HG03196 (cell line): ENCODE data around the gene HS2ST1.
"Not testable (repeated sequence)": the region's sequence is repeated elsewhere in the genome, so short reads cannot be mapped to it uniquely, and the experiment has no call there.

Source experiments
- ATAC-seq: cut with Tn5 transposase; IDR thresholded peaks from one replicate; pipeline ENCODE4 v1.9.1; 2021; ENCODE audit not compliant: unreplicated experiment

The HS2ST1 gene

GRCh38 chr1:87004857-87005256, 90.4 kb downstream of the HS2ST1 start:
- ATAC-seq: no peak

- ATAC-seq: no peak
Measured at GRCh38 chr1:87007323-87007722, 92.9 kb downstream of the HS2ST1 start.

DNA sequence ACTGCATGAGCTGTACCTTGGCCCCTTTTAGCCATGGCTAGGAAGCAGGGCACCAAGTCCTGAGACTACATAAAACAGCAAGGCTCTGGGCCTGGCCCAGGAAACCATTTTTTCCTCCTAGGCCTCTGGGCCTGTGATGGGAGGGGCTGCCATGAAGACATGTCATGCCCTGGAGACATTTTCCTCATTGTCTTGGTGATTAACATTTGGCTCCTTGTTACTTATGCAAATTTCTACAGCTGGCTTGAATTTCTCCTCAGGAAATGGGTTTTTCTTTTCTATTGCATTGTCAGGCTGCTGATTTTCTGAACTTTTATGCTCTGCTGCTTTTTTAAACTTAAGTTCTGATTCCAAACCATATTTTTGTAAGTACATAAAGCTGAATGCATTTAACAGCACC, 99.0 kb downstream of the HS2ST1 start:
- ATAC-seq: not testable (repeated sequence)

GRCh38 chr1:87017998-87018672, 103.7 kb downstream of the HS2ST1 start:
- no peak for ATAC-seq

DNA sequence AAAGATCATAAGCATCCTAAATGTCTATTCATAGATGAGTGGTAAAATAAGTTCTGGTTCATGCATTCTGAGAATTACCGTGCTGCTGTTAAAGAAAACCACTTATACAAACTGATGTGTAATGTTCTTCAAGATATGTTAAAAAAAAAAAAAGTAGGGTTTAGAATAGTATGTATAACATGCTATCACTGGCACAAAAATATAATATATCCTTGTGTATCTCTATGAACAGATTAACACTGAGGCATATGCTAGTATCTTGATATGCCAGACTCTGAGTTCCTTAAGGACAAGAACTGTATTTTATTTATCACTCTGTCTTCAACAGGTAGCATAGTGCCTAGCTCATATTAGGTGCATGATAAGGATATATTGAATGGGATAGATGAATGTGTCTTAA, 108.9 kb downstream of the HS2ST1 start:
- ATAC-seq: no peak

DNA sequence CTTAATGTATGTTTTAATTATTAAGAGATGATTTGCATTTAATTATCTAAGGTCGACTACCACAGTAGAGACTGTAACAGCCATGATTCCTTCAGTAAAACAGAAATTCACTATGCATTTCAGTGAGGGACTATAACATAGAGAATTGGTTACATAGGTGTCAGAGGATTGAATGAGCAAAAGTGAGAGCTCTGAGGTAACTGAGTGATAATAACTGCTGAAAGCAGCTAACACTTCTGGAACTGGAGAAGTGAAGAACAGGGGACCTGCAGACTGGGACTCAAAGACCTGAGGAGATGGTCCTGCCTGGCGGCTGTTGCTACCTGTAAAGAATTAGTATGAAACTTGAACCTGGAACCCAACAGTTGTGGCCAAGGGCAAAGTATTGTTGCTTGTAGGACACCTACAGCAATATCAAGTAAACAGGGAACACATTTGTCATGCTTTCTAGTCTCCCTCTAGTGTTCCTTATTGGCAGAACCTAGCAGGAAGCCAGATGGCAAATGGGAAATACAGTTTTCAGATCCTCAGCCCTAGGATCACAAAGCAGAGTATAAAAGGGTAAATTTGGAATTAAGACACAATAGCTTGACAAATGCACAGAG, 110.6 kb downstream of the HS2ST1 start:
- ATAC-seq: peak; percentile 72

DNA sequence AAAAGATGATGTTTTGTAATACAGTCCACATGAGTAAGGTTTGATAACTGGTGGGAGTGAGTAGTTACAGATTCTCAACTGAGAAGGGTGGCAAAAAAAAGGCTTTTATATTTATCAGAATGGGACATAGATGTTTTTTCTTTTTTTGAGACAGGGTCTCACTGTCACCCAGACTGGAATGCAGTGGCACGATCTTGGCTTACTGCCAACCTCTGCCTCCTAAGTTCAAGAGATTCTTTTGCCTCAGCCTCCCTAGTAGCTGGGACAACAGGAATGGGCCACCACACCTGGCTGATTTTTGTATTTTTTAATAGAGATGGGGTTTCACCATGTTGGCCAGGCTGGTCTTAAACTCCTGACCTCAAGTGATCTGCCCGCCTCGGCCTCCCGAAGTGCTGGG, 113.1 kb downstream of the HS2ST1 start:
- not testable (repeated sequence) for ATAC-seq

- no peak for ATAC-seq
Measured at GRCh38 chr1:87028576-87028975, 114.1 kb downstream of the HS2ST1 start.

DNA sequence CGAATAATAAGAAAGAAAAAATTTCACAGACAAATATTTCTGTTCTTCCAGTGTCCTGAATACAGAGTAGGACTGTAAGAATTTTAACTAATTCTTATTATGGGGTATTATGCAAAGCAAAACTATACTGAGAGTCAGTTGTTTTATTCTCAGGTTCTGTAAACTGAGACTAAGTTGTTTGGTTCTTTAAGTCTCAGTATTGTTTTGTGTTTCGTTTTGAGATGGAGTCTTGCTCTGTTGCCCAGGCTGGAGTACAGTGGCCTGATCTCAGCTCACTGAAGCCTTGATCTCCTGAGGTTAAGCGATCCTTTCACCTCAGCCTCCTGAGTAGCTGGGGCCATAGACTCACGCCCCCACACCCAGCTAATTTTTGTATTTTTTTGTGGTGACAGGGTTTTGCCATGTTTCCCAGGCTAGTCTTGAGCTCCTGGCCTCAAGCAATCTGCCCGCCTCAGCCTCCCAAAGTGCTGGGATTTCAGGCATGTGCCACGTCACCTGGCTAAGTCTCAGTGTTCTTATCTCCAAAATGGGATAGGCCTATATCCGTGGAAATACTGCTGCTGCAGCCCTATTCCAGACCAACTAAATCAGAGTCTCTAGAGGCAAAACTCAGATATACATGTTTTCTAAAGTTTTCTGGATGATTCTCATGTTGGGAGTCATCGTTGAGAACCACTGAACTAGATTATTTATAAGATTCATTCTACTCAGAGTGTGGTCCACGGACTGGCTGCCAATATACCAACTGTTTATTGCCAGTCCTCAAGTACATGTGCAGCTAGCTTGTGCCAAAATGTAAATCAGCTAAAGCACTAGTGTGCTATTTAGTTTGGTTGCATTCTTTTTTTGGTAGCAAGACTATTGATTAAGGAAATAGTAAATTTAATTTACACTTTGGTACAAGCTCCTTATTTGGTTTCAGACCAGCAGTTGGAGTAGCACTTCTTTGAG, 116.6 kb downstream of the HS2ST1 start:
- peak; percentile 85 for ATAC-seq

DNA sequence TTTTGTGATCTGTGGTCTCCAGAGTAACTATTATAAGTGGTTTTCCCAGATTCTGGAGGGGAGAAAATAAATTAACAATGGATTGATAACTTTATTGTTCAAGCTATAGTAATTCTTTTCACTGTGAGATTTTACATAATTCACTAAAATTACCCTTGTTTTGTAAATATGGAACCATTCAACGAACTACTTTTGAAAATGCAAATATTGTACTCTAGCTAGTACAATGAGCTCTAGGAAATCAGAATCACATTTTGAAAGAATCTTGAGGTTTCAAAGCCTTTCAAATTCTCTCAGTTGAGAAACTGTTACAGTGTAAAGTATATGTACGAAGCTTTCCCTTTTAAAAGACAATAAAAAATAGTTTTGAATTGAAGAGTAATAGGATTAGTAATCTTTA, 119.9 kb downstream of the HS2ST1 start:
- ATAC-seq: no peak

GRCh38 chr1:87039096-87039495, 124.7 kb downstream of the HS2ST1 start:
- ATAC-seq: no peak

GRCh38 chr1:87042111-87042811, 127.8 kb downstream of the HS2ST1 start:
- ATAC-seq: no peak

- peak; percentile 28 for ATAC-seq
Measured at GRCh38 chr1:87044424-87044823, 130.0 kb downstream of the HS2ST1 start.

DNA sequence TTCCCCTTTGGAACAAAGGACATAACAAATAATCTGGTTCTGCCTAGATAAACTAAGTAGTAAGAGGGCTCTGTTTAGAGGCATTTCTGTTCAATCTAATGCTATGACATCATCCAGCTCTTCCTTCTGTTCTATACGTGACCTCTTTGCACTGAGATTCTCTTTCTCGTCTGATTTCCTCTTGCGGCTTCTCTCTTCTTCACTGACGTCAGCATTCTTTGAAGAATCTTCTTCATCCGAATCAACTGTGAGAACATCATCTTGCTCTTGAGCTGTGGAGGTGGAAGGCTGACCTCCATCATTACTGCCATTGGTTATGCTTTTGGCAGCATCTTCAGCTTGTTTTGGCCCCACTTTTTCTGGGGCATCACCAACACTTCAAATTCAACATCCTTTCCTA, 130.4 kb downstream of the HS2ST1 start:
- ATAC-seq: peak; percentile 38

GRCh38 chr1:87045761-87046304, 131.4 kb downstream of the HS2ST1 start:
- no peak for ATAC-seq

DNA sequence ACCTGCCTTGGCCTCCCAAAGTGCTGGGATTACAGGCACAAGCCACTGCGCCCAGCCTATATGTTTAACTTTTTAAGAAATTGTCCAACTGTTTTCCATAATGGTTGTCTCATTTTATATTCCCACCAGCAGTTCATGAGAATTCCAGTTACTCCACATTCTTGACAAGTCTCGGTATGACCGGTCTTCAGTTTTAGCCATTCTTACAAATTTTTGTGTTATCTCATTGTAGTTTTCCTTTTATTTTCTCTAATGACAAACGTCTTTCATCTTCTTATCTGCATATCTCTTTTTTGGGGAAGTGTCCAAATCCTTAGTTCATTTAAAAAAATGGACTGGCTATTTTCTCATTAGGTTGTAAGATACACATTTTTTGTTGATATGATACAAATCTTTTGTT, 132.5 kb downstream of the HS2ST1 start:
- ATAC-seq: no peak

- no peak for ATAC-seq
Measured at GRCh38 chr1:87048237-87048636, 133.8 kb downstream of the HS2ST1 start.

DNA sequence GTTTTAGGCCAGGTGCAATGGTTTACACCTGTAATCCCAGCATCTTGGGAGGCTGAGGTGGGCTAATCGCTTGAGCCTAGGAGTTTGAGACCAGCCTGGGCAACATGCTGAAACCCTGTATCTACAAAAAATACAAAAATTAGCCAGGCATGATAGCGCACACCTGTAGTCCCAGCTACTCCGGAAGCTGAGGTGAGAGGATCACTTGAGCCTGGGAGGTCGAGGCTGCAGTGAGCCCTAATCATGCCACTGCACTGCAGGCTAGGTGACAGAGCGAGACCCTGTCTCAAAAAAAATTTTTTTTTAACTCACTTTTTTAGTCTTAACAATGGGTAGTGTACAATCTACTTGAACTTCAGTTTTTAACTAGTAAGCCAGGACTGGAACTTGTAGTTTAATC, 137.5 kb downstream of the HS2ST1 start:
- ATAC-seq: no peak

DNA sequence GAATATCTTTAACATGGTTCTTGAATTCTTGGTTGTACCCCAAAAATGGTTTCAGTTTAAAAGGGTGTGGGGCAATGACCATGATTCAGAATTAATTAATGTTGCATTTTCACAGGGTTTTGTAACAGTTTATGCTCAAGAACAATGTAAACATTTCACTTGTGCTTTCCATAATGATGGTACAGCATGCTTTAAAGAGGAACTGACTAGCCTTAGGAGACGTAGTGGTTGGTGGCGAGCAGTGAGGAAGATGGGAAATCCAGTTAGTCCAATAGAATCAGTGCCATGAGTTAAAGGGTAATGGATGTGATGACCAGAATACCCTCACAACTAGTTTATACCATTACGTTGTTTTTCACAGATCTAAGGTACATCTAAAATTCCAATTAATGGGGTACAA, 138.0 kb downstream of the HS2ST1 start:
- ATAC-seq: no peak

- ATAC-seq: no peak
Measured at GRCh38 chr1:87052961-87053360, 138.5 kb downstream of the HS2ST1 start.

DNA sequence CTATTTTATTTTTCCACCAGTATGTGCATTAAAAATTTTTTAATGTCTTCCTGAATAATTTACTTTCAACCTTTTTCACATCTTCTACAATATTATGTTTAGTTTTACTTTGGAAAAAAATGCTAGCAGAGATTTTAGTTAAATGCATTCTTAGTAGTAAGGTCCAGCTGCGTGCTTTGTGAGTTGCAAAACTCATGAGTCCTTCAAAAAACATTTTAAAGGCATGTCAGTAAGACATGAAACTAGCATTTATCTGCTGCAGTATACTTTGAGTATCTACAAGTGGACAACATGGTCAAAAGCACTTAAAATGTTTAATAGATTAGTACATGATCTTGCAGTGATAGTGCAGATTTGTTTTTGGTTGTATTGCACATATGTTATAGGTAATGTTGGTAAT, 139.0 kb downstream of the HS2ST1 start:
- no peak for ATAC-seq
